MCF 10A (cell line): Measurements from ENCODE around the gene ZHX3. TPM values are rescaled to one million over a fixed set of nuclear protein-coding genes. Genes with fewer than 3 reads are reported as not detected.

Source experiments
- BruUV-seq: library from RNA; stranded (reverse); fragments of 400-500 nt; replicated peaks from 2 replicates; lab custom pipeline; 2021; lab: Mats Ljungman, UMichigan
- CTCF ChIA-PET: fragments of 300-600 bp; sonication (Branson Sonifier 250); formaldehyde crosslinking; extraction: SDS; loops from one replicate; lab custom pipeline; 2021; ENCODE audit warnings: antibody characterized with exemption, inconsistent platforms; lab: Yijun Ruan, JAX
- POLR2A ChIA-PET: fragments of 300-600, 350-650 bp; sonication (Branson Sonifier 250); formaldehyde crosslinking; extraction: SDS; loops from one replicate; lab custom pipeline; 2020; ENCODE audit warnings: antibody characterized with exemption, inconsistent platforms; lab: Yijun Ruan, JAX
- DNase-seq: peaks from one replicate; pipeline ENCODE4 v3.0.0-alpha.2; 2018; ENCODE audit not compliant: unreplicated experiment
- H3K27ac Mint-ChIP-seq: one replicate; pipeline ENCODE4 v1.8.0; 2022; ENCODE audit warnings: mild to moderate bottlenecking, low read depth, mixed read lengths; ENCODE audit not compliant: unreplicated experiment
- H3K27me3 Mint-ChIP-seq: one replicate; pipeline ENCODE4 v1.8.0; 2022; ENCODE audit warnings: mixed read lengths; ENCODE audit not compliant: insufficient read depth, unreplicated experiment
- H3K36me3 Mint-ChIP-seq: one replicate; pipeline ENCODE4 v1.8.0; 2022; ENCODE audit warnings: mild to moderate bottlenecking, moderate library complexity, mixed read lengths; ENCODE audit not compliant: insufficient read depth, unreplicated experiment
- H3K4me1 Mint-ChIP-seq: one replicate; pipeline ENCODE4 v1.8.0; 2022; ENCODE audit warnings: mixed read lengths; ENCODE audit not compliant: insufficient read depth, unreplicated experiment
- H3K4me3 Mint-ChIP-seq: one replicate; pipeline ENCODE4 v1.8.0; 2022; ENCODE audit warnings: mild to moderate bottlenecking, moderate library complexity, mixed read lengths; ENCODE audit not compliant: unreplicated experiment
- H3K9me3 Mint-ChIP-seq: one replicate; pipeline ENCODE4 v1.8.0; 2022; ENCODE audit warnings: mixed read lengths; ENCODE audit not compliant: unreplicated experiment
- intact Hi-C: fragments of 100-400 bp; cut with micrococcal nuclease; formaldehyde crosslinking; loops from 2 replicates; pipeline ENCODE4 v1.14.1; 2022
- total RNA-seq: library from RNA; stranded (reverse); gene quantifications from 2 replicates; pipeline ENCODE4 v1.2.3, GENCODE V29; 2022
- TF ChIP-seq, protein P1 (sequence below): fragments of 200-600 bp; IDR thresholded peaks from one replicate; pipeline ENCODE4 v1.8.0; 2022; ENCODE audit warnings: antibody characterized with exemption, mild to moderate bottlenecking; ENCODE audit not compliant: unreplicated experiment

The ZHX3 gene
- total RNA-seq, 1 experiment from 2014 or later: 34.1 TPM

DNA sequence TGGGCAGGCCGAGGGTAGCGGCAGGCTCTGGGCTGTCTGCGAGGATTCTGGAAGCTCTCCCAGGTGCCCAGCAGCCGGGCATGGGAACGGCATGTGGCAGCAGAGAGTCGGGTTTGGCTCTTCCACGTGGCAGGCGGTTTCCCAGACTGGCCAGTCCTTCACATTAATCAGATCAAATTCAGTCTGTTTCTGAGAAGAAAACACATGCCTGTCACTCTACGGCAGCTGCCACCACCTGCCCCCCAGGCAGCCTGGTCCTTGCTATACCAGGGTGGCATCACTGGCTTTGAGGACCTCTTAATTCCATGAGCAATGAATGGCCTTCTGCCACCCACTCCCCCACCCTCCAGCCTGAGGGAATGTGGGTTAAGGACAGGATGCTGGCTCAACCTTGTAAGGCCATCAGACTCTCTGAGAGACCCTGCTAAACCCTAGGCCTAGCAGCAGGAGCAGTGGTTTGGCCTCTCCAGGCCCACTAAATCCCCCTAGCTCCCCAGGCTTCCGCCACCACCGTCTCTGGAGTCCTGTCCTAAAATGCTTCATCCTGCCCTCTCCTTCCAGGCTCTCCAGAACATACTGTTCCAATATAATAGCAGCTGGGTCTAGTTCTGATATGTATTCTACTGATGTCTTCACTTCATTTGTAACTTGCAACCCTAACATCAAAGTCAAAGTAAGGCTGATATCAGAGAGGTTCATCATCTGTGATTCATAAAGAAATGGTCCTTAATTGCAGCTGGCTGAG lies 132.3 kb downstream of the ZHX3 start:
- Mint-ChIP-seq H3K4me1 (peaks cover 11% of the 10 kb centered on the region), H3K27me3 (no peaks in the 10 kb centered on the region), H3K4me3 (no peak overlapping the region), H3K27ac (peak overlapping the region; percentile 69), H3K9me3 (peaks cover 17% of the 10 kb centered on the region), H3K36me3 (no peaks in the 10 kb centered on the region)
- ChIA-PET POLR2A (interaction anchor here (0.8 kb wide), 1 partner anchor 157 kb away, joined by 5 read pairs; no protein-coding TSS in a partner anchor), CTCF (interaction anchor here (0.7 to 7.2 kb wide), 3 partner anchors 12 to 154 kb away, joined by 3 to 28 read pairs (median 5); no protein-coding TSS in a partner anchor)
- intact Hi-C loops: no loop called here
- no TSS peak for BruUV-seq
- TF ChIP-seq, protein P1, sequence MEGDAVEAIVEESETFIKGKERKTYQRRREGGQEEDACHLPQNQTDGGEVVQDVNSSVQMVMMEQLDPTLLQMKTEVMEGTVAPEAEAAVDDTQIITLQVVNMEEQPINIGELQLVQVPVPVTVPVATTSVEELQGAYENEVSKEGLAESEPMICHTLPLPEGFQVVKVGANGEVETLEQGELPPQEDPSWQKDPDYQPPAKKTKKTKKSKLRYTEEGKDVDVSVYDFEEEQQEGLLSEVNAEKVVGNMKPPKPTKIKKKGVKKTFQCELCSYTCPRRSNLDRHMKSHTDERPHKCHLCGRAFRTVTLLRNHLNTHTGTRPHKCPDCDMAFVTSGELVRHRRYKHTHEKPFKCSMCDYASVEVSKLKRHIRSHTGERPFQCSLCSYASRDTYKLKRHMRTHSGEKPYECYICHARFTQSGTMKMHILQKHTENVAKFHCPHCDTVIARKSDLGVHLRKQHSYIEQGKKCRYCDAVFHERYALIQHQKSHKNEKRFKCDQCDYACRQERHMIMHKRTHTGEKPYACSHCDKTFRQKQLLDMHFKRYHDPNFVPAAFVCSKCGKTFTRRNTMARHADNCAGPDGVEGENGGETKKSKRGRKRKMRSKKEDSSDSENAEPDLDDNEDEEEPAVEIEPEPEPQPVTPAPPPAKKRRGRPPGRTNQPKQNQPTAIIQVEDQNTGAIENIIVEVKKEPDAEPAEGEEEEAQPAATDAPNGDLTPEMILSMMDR: no peak
- no peak for DNase-seq

DNA sequence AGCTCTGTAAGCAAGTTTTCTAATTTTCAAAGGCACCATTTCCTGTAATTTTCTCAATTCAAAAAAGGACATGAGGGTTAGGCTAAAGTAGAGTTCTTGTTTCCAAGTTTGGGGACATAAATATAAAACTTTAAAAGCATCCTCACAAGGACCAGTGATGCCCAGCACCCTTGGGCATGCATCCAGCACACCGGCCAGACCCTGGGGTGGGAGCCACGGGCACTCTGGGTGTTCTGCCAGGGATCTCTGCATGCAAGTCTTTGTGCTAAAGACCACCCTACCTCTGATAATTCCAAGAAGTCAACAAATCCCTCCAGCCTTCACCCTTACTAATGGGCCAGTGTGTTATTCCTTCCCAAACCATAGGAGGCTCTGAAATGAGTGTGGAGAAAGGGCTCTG lies 133.7 kb downstream of the ZHX3 start:
- Mint-ChIP-seq H3K4me3 (no peak overlapping the region), H3K27me3 (no peaks in the 10 kb centered on the region), H3K4me1 (peaks cover 11% of the 10 kb centered on the region), H3K9me3 (peaks cover 13% of the 10 kb centered on the region), H3K36me3 (peaks cover 5% of the 10 kb centered on the region), H3K27ac (no peak overlapping the region)
- CTCF ChIA-PET: interaction anchor here (0.6 to 3.8 kb wide), 2 partner anchors 11 to 187 kb away, joined by 5 to 21 read pairs; no protein-coding TSS in a partner anchor
- no peak for DNase-seq
- BruUV-seq: no TSS peak
- intact Hi-C loops: no loop called here
- POLR2A ChIA-PET: interaction anchor here (0.6 kb wide), 1 partner anchor 287 kb away, joined by 3 read pairs; no protein-coding TSS in a partner anchor
- TF ChIP-seq, protein P1: no peak

- intact Hi-C loops: no loop called here
- Mint-ChIP-seq H3K27ac (no peak overlapping the region), H3K36me3 (peaks cover 5% of the 10 kb centered on the region), H3K4me3 (no peak overlapping the region), H3K4me1 (peaks cover 11% of the 10 kb centered on the region), H3K9me3 (peaks cover 9% of the 10 kb centered on the region), H3K27me3 (no peaks in the 10 kb centered on the region)
- no peak for DNase-seq
- ChIA-PET POLR2A (interaction anchor here (0.6 kb wide), 1 partner anchor 288 kb away, joined by 3 read pairs; no protein-coding TSS in a partner anchor), CTCF (interaction anchor here (3.8 kb wide), 1 partner anchor 10 kb away, joined by 21 read pairs; no protein-coding TSS in a partner anchor)
- TF ChIP-seq, protein P1: no peak
- BruUV-seq: no TSS peak
Measured at GRCh38 chr20:41183391-41183790, 134.1 kb downstream of the ZHX3 start.
